ENCODE data around the gene CLIC1. TPM values are rescaled to one million over a fixed set of nuclear protein-coding genes. Genes with fewer than 3 reads are reported as not detected.

The CLIC1 gene
- total and polyA plus RNA-seq, 2 experiments from 2014 or later = 269 to 296 TPM

- TF ChIP-seq STAT1 (IDR thresholded peaks at IDR 0.05; ENCODE audit: unreplicated experiment) (no peak), ZNF331 (CRISPR knock-in tag; IDR thresholded peaks at IDR 0.05; ENCODE audit: low read depth) (no peak), ZNF114 (CRISPR knock-in tag; IDR thresholded peaks at IDR 0.05) (no peak), CTCF (conservative IDR thresholded peaks at IDR 0.05; ENCODE audit: low read depth in 2 of 2) (no peak), CREB1 (CRISPR knock-in tag; IDR thresholded peaks at IDR 0.05; ENCODE audit: low read depth) (no peak), POLR2AphosphoS5 (IDR thresholded peaks at IDR 0.05; ENCODE audit: low read depth) (no peak)
- TF ChIP-seq, protein P1, sequence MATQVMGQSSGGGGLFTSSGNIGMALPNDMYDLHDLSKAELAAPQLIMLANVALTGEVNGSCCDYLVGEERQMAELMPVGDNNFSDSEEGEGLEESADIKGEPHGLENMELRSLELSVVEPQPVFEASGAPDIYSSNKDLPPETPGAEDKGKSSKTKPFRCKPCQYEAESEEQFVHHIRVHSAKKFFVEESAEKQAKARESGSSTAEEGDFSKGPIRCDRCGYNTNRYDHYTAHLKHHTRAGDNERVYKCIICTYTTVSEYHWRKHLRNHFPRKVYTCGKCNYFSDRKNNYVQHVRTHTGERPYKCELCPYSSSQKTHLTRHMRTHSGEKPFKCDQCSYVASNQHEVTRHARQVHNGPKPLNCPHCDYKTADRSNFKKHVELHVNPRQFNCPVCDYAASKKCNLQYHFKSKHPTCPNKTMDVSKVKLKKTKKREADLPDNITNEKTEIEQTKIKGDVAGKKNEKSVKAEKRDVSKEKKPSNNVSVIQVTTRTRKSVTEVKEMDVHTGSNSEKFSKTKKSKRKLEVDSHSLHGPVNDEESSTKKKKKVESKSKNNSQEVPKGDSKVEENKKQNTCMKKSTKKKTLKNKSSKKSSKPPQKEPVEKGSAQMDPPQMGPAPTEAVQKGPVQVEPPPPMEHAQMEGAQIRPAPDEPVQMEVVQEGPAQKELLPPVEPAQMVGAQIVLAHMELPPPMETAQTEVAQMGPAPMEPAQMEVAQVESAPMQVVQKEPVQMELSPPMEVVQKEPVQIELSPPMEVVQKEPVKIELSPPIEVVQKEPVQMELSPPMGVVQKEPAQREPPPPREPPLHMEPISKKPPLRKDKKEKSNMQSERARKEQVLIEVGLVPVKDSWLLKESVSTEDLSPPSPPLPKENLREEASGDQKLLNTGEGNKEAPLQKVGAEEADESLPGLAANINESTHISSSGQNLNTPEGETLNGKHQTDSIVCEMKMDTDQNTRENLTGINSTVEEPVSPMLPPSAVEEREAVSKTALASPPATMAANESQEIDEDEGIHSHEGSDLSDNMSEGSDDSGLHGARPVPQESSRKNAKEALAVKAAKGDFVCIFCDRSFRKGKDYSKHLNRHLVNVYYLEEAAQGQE (IDR thresholded peaks at IDR 0.05; ENCODE audit: unreplicated experiment) = no peak
Measured at GRCh38 chr6:31760790-31761189, 24.5 kb upstream of the CLIC1 start (continued).

DNA sequence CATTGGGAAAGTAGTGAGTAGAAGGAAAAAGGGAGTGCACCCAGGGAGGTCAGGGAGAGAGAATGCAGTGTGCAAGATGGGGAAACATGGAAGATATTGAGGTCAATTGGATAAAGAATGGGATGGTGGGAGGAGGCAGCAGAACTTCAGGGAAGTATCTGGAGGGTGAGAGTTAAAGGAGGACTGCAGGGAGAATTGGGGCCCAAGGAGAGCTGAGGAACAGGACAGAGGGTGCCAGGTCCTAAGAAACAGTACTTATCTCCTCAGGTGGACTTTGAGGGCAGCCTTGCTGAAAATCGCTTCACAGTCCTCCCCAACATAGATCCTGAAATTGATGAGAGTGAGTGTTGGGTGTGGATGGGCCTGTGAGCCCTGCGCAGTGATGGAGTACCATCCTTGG, 22.0 kb upstream of the CLIC1 start:
- H3K4me1 ChIP-seq (ENCODE audit: insufficient read depth) = 0 out of 2 replicates have a peak, but pooled peaks cover 1% of the 10 kb centered on the region
- no peak overlapping the region for H3K4me3 Mint-ChIP-seq
- no peaks in the 10 kb centered on the region for H3K36me3 ChIP-seq (ENCODE audit: insufficient read depth)
- ATAC-seq = no peak
- no peak overlapping the region for H2AFZ ChIP-seq
- no peaks in the 10 kb centered on the region for H3K79me2 ChIP-seq (replicated peaks; ENCODE audit: insufficient read depth)
- no peaks in the 10 kb centered on the region for H3K9me2 ChIP-seq (ENCODE audit: insufficient read depth)
- H3K27me3 ChIP-seq (ENCODE audit: insufficient read depth) = no peaks in the 10 kb centered on the region
- no peaks in the 10 kb centered on the region; the same call in 2 of the 3 replicates for H3K9me3 Mint-ChIP-seq
- TF ChIP-seq, protein P1 (IDR thresholded peaks at IDR 0.05; ENCODE audit: unreplicated experiment) = no peak
- TF ChIP-seq, protein P2, sequence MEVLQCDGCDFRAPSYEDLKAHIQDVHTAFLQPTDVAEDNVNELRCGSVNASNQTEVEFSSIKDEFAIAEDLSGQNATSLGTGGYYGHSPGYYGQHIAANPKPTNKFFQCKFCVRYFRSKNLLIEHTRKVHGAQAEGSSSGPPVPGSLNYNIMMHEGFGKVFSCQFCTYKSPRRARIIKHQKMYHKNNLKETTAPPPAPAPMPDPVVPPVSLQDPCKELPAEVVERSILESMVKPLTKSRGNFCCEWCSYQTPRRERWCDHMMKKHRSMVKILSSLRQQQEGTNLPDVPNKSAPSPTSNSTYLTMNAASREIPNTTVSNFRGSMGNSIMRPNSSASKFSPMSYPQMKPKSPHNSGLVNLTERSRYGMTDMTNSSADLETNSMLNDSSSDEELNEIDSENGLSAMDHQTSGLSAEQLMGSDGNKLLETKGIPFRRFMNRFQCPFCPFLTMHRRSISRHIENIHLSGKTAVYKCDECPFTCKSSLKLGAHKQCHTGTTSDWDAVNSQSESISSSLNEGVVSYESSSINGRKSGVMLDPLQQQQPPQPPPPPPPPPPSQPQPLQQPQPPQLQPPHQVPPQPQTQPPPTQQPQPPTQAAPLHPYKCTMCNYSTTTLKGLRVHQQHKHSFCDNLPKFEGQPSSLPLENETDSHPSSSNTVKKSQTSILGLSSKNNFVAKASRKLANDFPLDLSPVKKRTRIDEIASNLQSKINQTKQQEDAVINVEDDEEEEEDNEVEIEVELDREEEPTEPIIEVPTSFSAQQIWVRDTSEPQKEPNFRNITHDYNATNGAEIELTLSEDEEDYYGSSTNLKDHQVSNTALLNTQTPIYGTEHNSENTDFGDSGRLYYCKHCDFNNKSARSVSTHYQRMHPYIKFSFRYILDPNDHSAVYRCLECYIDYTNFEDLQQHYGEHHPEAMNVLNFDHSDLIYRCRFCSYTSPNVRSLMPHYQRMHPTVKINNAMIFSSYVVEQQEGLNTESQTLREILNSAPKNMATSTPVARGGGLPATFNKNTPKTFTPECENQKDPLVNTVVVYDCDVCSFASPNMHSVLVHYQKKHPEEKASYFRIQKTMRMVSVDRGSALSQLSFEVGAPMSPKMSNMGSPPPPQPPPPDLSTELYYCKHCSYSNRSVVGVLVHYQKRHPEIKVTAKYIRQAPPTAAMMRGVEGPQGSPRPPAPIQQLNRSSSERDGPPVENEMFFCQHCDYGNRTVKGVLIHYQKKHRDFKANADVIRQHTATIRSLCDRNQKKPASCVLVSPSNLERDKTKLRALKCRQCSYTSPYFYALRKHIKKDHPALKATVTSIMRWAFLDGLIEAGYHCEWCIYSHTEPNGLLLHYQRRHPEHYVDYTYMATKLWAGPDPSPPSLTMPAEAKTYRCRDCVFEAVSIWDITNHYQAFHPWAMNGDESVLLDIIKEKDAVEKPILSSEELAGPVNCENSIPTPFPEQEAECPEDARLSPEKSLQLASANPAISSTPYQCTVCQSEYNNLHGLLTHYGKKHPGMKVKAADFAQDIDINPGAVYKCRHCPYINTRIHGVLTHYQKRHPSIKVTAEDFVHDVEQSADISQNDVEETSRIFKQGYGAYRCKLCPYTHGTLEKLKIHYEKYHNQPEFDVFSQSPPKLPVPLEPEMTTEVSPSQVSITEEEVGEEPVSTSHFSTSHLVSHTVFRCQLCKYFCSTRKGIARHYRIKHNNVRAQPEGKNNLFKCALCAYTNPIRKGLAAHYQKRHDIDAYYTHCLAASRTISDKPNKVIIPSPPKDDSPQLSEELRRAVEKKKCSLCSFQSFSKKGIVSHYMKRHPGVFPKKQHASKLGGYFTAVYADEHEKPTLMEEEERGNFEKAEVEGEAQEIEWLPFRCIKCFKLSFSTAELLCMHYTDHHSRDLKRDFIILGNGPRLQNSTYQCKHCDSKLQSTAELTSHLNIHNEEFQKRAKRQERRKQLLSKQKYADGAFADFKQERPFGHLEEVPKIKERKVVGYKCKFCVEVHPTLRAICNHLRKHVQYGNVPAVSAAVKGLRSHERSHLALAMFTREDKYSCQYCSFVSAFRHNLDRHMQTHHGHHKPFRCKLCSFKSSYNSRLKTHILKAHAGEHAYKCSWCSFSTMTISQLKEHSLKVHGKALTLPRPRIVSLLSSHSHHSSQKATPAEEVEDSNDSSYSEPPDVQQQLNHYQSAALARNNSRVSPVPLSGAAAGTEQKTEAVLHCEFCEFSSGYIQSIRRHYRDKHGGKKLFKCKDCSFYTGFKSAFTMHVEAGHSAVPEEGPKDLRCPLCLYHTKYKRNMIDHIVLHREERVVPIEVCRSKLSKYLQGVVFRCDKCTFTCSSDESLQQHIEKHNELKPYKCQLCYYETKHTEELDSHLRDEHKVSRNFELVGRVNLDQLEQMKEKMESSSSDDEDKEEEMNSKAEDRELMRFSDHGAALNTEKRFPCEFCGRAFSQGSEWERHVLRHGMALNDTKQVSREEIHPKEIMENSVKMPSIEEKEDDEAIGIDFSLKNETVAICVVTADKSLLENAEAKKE (CRISPR knock-in tag; IDR thresholded peaks at IDR 0.05) = no peak
- TF ChIP-seq JUNB (IDR thresholded peaks at IDR 0.05; ENCODE audit: unreplicated experiment) (no peak), EZH2phosphoT487 (IDR thresholded peaks at IDR 0.05; ENCODE audit: unreplicated experiment) (no peak), ZNF331 (CRISPR knock-in tag; IDR thresholded peaks at IDR 0.05; ENCODE audit: low read depth) (no peak), POLR2AphosphoS5 (IDR thresholded peaks at IDR 0.05; ENCODE audit: low read depth) (no peak)
- H4K20me1 ChIP-seq (replicated peaks; ENCODE audit: insufficient read depth) = 0 out of 2 replicates have a peak, but pooled peaks cover 3% of the 10 kb centered on the region
- H3F3A ChIP-seq (replicated peaks; ENCODE audit: low read depth) = no peaks in the 10 kb centered on the region
- peaks cover 7% of the 10 kb centered on the region for H3K27me3 Mint-ChIP-seq (ENCODE audit: insufficient read depth, low read depth, poor library complexity)
- H3K27ac ChIP-seq (ENCODE audit: low read depth) = no peak overlapping the region
- H3K36me3 Mint-ChIP-seq (ENCODE audit: low read depth) = peaks cover 22% of the 10 kb centered on the region
- H3K27ac Mint-ChIP-seq = no peak overlapping the region
- no peak overlapping the region for H3K4me3 ChIP-seq
- H3K4me1 Mint-ChIP-seq = peaks cover 3% of the 10 kb centered on the region; the same call in 2 of the 3 replicates
- DNase-seq (ENCODE audit: low spot score) = no peak
- no peak overlapping the region for H3K4me2 ChIP-seq
